MG63 (cell line): ENCODE results near the gene MED8. TPM values are rescaled to one million over a fixed set of nuclear protein-coding genes. Genes with fewer than 3 reads are reported as not detected.

Source experiments
- DNase-seq: peaks from one replicate; pipeline ENCODE4 v3.0.0-alpha.2; 2020
- H3K27me3 ChIP-seq: fragments of 250-450 bp; sonication (Bioruptor Pico); 2 replicates; pipeline ENCODE4 v1.5.1; 2020; ENCODE audit warnings: mild to moderate bottlenecking, moderate library complexity
- H3K36me3 ChIP-seq: fragments of 250-450 bp; sonication (Bioruptor Pico); 2 replicates; pipeline ENCODE4 v1.5.1; 2020; ENCODE audit warnings: mild to moderate bottlenecking, moderate library complexity
- H3K4me3 ChIP-seq: fragments of 250-450 bp; sonication (Bioruptor Pico); 2 replicates; pipeline ENCODE4 v1.5.1; 2020; ENCODE audit warnings: mild to moderate bottlenecking, moderate library complexity
- H3K9me3 ChIP-seq: fragments of 250-450 bp; sonication (Bioruptor Pico); 2 replicates; pipeline ENCODE4 v1.5.1; 2020; ENCODE audit warnings: mild to moderate bottlenecking, moderate library complexity
- total RNA-seq: library from RNA; depleted of rRNA; stranded (reverse); fragments of >200 nt; shearing (Covaris generic); gene quantifications from 2 replicates; pipeline ENCODE4 v1.2.3, GENCODE V29; 2014; ENCODE audit warnings: low replicate concordance; rRNA removed

Gene MED8
- 51.1 and 60.4 TPM in 2 replicates for total RNA-seq

GRCh38 chr1:43389326-43390313, at the start of gene MED8, which contains the start of gene SZT2:
Gene MED8, minus strand, starts transcription at chr1:43389800. Its CDS starts 36 bp downstream, at chr1:43389764.
Gene SZT2, plus strand, starts transcription at chr1:43389899. Its CDS starts 70 bp downstream, at chr1:43389969.
- Histone ChIP-seq H3K9me3 (no peaks in the 10 kb centered on the region), H3K36me3 (peaks cover 40% of the 10 kb centered on the region), H3K27me3 (no peaks in the 10 kb centered on the region), H3K4me3 (peak within 1 kb of the TSS; percentile 85)
- DNase-seq: peak; percentile 94

- no peak for DNase-seq
- H3K36me3 ChIP-seq: peaks cover 5% of the 10 kb centered on the region
- H3K27me3 ChIP-seq: no peaks in the 10 kb centered on the region
- no peaks in the 10 kb centered on the region for H3K9me3 ChIP-seq
- H3K4me3 ChIP-seq: no peak overlapping the region
Measured at GRCh38 chr1:43438953-43439581, 49.5 kb upstream of the MED8 start.

GRCh38 chr1:43438576-43438952, 49.0 kb upstream of the MED8 start:
- Histone ChIP-seq H3K4me3 (no peak overlapping the region), H3K36me3 (peaks cover 7% of the 10 kb centered on the region)

GRCh38 chr1:43438006-43438405, 48.4 kb upstream of the MED8 start:
- H3K27me3 ChIP-seq: no peaks in the 10 kb centered on the region
- peaks cover 7% of the 10 kb centered on the region for H3K36me3 ChIP-seq

More at GRCh38 chr1:43438576-43438952, 49.0 kb upstream of the MED8 start:
- no peaks in the 10 kb centered on the region for H3K9me3 ChIP-seq
- DNase-seq: no peak
- H3K27me3 ChIP-seq: no peaks in the 10 kb centered on the region

GRCh38 chr1:43437031-43437973, 47.7 kb upstream of the MED8 start:
- Histone ChIP-seq H3K4me3 (no peak overlapping the region), H3K9me3 (no peaks in the 10 kb centered on the region), H3K36me3 (peaks cover 5% of the 10 kb centered on the region), H3K27me3 (no peaks in the 10 kb centered on the region)
- DNase-seq: no peak

More at GRCh38 chr1:43438006-43438405, 48.4 kb upstream of the MED8 start:
- no peak for DNase-seq
- H3K4me3 ChIP-seq: no peak overlapping the region
- H3K9me3 ChIP-seq: no peaks in the 10 kb centered on the region

- Histone ChIP-seq H3K4me3 (no peak overlapping the region), H3K9me3 (no peaks in the 10 kb centered on the region), H3K27me3 (no peaks in the 10 kb centered on the region), H3K36me3 (peaks cover 11% of the 10 kb centered on the region)
- DNase-seq: no peak
Measured at GRCh38 chr1:43436371-43436770, 46.8 kb upstream of the MED8 start.

- no peak for DNase-seq
Measured at GRCh38 chr1:43435146-43436145, 45.8 kb upstream of the MED8 start.

GRCh38 chr1:43434256-43434655, 44.7 kb upstream of the MED8 start:
- Histone ChIP-seq H3K9me3 (no peaks in the 10 kb centered on the region), H3K27me3 (no peaks in the 10 kb centered on the region), H3K36me3 (peaks cover 19% of the 10 kb centered on the region), H3K4me3 (no peak overlapping the region)
- DNase-seq: no peak

More at GRCh38 chr1:43435146-43436145, 45.8 kb upstream of the MED8 start:
- Histone ChIP-seq H3K4me3 (no peak overlapping the region), H3K27me3 (no peaks in the 10 kb centered on the region), H3K36me3 (peaks cover 16% of the 10 kb centered on the region), H3K9me3 (no peaks in the 10 kb centered on the region)

- no peak for DNase-seq
- Histone ChIP-seq H3K36me3 (peaks cover 22% of the 10 kb centered on the region), H3K27me3 (no peaks in the 10 kb centered on the region), H3K9me3 (no peaks in the 10 kb centered on the region), H3K4me3 (no peak overlapping the region)
Measured at GRCh38 chr1:43432907-43433306, 43.3 kb upstream of the MED8 start.

- peaks cover 28% of the 10 kb centered on the region for H3K36me3 ChIP-seq
- no peaks in the 10 kb centered on the region for H3K9me3 ChIP-seq
- no peak overlapping the region for H3K4me3 ChIP-seq
- no peak for DNase-seq
- H3K27me3 ChIP-seq: no peaks in the 10 kb centered on the region
Measured at GRCh38 chr1:43432171-43432860, 42.7 kb upstream of the MED8 start.

GRCh38 chr1:43431676-43432075, 42.1 kb upstream of the MED8 start:
- no peak for DNase-seq
- peaks cover 33% of the 10 kb centered on the region for H3K36me3 ChIP-seq
- H3K27me3 ChIP-seq: no peaks in the 10 kb centered on the region
- no peaks in the 10 kb centered on the region for H3K9me3 ChIP-seq
- H3K4me3 ChIP-seq: no peak overlapping the region

- peaks cover 34% of the 10 kb centered on the region for H3K36me3 ChIP-seq
- no peaks in the 10 kb centered on the region for H3K9me3 ChIP-seq
- no peaks in the 10 kb centered on the region for H3K27me3 ChIP-seq
- no peak for DNase-seq
- H3K4me3 ChIP-seq: no peak overlapping the region
Measured at GRCh38 chr1:43430831-43431230, 41.2 kb upstream of the MED8 start.

GRCh38 chr1:43427941-43428340, 38.3 kb upstream of the MED8 start:
- no peaks in the 10 kb centered on the region for H3K27me3 ChIP-seq
- no peak for DNase-seq
- no peak overlapping the region for H3K4me3 ChIP-seq
- peaks cover 37% of the 10 kb centered on the region for H3K36me3 ChIP-seq
- no peaks in the 10 kb centered on the region for H3K9me3 ChIP-seq

GRCh38 chr1:43427524-43427923, 37.9 kb upstream of the MED8 start:
- Histone ChIP-seq H3K9me3 (no peaks in the 10 kb centered on the region), H3K27me3 (no peaks in the 10 kb centered on the region), H3K36me3 (peaks cover 37% of the 10 kb centered on the region), H3K4me3 (no peak overlapping the region)
- no peak for DNase-seq

GRCh38 chr1:43426221-43426620, 36.6 kb upstream of the MED8 start:
- DNase-seq: no peak

More at GRCh38 chr1:43426221-43426620, 36.6 kb upstream of the MED8 start:
- Histone ChIP-seq H3K9me3 (no peaks in the 10 kb centered on the region), H3K4me3 (no peak overlapping the region), H3K36me3 (peaks cover 36% of the 10 kb centered on the region), H3K27me3 (no peaks in the 10 kb centered on the region)
